Measurements from ENCODE around the gene SMC3.
A peak's percentile ranks its signal among the peaks of the same experiment; 100 is the strongest.

The SMC3 gene

GRCh38 chr10:110544958-110545537, 22.4 kb upstream of the SMC3 start:
- no peak for DNase-seq (ENCODE audit: low read depth in 2 of 3, low spot score in 1 of 3)

GRCh38 chr10:110546077-110546476, 21.4 kb upstream of the SMC3 start:
- no peak for DNase-seq (ENCODE audit: low read depth in 2 of 3, low spot score in 1 of 3)

- DNase-seq (ENCODE audit: low read depth in 2 of 3, low spot score in 1 of 3), result no peak
Observed at GRCh38 chr10:110546499-110547110, 20.9 kb upstream of the SMC3 start.

GRCh38 chr10:110547139-110547761, 20.2 kb upstream of the SMC3 start:
- DNase-seq (ENCODE audit: low read depth in 2 of 3, low spot score in 1 of 3), result peak in 1 of 3 donors; percentile 38

GRCh38 chr10:110548002-110548401, 19.5 kb upstream of the SMC3 start:
- no peak for DNase-seq (ENCODE audit: low read depth in 2 of 3, low spot score in 1 of 3)

- DNase-seq (ENCODE audit: low read depth in 2 of 3, low spot score in 1 of 3), result no peak
Observed at GRCh38 chr10:110549211-110549610, 18.3 kb upstream of the SMC3 start.

- DNase-seq (ENCODE audit: low read depth in 2 of 3, low spot score in 1 of 3), result no peak
Observed at GRCh38 chr10:110553905-110554304, 13.6 kb upstream of the SMC3 start.

- no peak for DNase-seq (ENCODE audit: low read depth in 2 of 3, low spot score in 1 of 3)
Observed at GRCh38 chr10:110556296-110556695, 11.2 kb upstream of the SMC3 start.

- peak; percentile 37 to 68 (median 59) for DNase-seq (ENCODE audit: low read depth in 2 of 3, low spot score in 1 of 3)
Observed at GRCh38 chr10:110556969-110557601, 10.4 kb upstream of the SMC3 start.

- no peak for DNase-seq (ENCODE audit: low read depth in 2 of 3, low spot score in 1 of 3)
Observed at GRCh38 chr10:110558041-110558440, 9.5 kb upstream of the SMC3 start.

- no peak for DNase-seq (ENCODE audit: low read depth in 2 of 3, low spot score in 1 of 3)
Observed at GRCh38 chr10:110560012-110560411, 7.5 kb upstream of the SMC3 start.

GRCh38 chr10:110561292-110561691, 6.2 kb upstream of the SMC3 start:
- no peak for DNase-seq (ENCODE audit: low read depth in 2 of 3, low spot score in 1 of 3)

GRCh38 chr10:110562348-110562747, 5.1 kb upstream of the SMC3 start:
- DNase-seq (ENCODE audit: low read depth in 2 of 3, low spot score in 1 of 3), result no peak

GRCh38 chr10:110563132-110563531, 4.4 kb upstream of the SMC3 start:
- no peak for DNase-seq (ENCODE audit: low read depth in 2 of 3, low spot score in 1 of 3)

- no peak for DNase-seq (ENCODE audit: low read depth in 2 of 3, low spot score in 1 of 3)
Observed at GRCh38 chr10:110566472-110567200, 859 bp upstream of the SMC3 start.

- peak; percentile 32 to 41 (median 41) for DNase-seq (ENCODE audit: low read depth in 2 of 3, low spot score in 1 of 3)
Observed at GRCh38 chr10:110568055-110568735, 700 bp downstream of the SMC3 start.

GRCh38 chr10:110569122-110569521, 1.6 kb downstream of the SMC3 start:
- no peak for DNase-seq (ENCODE audit: low read depth in 2 of 3, low spot score in 1 of 3)

- no peak for DNase-seq (ENCODE audit: low read depth in 2 of 3, low spot score in 1 of 3)
Observed at GRCh38 chr10:110569736-110570135, 2.2 kb downstream of the SMC3 start.

GRCh38 chr10:110571093-110571743, 3.7 kb downstream of the SMC3 start:
- DNase-seq (ENCODE audit: low read depth in 2 of 3, low spot score in 1 of 3), result no peak

- DNase-seq (ENCODE audit: low read depth in 2 of 3, low spot score in 1 of 3), result no peak
Observed at GRCh38 chr10:110572862-110573261, 5.4 kb downstream of the SMC3 start.

Measured in stimulated activated CD4-positive, alpha-beta T cell treated with anti-CD3 and anti-CD28 coated beads, Interleukin-12 subunit alpha, Interleukin-12 subunit beta, amount 100 ng/mL, for 48 hours (primary cell).